ENCODE results near the gene BCAN.
"Not testable (repeated sequence)": the region's sequence is repeated elsewhere in the genome, so short reads cannot be mapped to it uniquely, and the experiment has no call there.

BCAN gene

GRCh38 chr1:156616463-156616862, 25.5 kb upstream of the BCAN start:
- DNase-seq, result peak; percentile 25

GRCh38 chr1:156618853-156619581, 22.9 kb upstream of the BCAN start, which contains the start of gene HAPLN2:
Gene HAPLN2 (plus strand): TSS chr1:156619415. CDS start chr1:156623491, 4,076 bp downstream.
- DNase-seq, result peak; percentile 16

GRCh38 chr1:156619582-156619955, 22.3 kb upstream of the BCAN start:
- no peak for DNase-seq

- DNase-seq, result no peak
These were observed 19.2 kb upstream of the BCAN start for GRCh38 chr1:156622581-156623297.

- DNase-seq, result peak; percentile 45
These were observed 17.7 kb upstream of the BCAN start for GRCh38 chr1:156623946-156624813.

- DNase-seq, result no peak
These were observed 17.0 kb upstream of the BCAN start for GRCh38 chr1:156624814-156625435.

GRCh38 chr1:156625436-156626078, 16.4 kb upstream of the BCAN start:
- peak; percentile 47 for DNase-seq

GRCh38 chr1:156626079-156626438, 15.9 kb upstream of the BCAN start:
- no peak for DNase-seq

GRCh38 chr1:156627313-156627880, 14.5 kb upstream of the BCAN start:
- DNase-seq, result peak; percentile 20

- DNase-seq, result no peak
These were observed 12.0 kb upstream of the BCAN start for GRCh38 chr1:156629823-156630449.

- DNase-seq, result not testable (repeated sequence)
These were observed 10.8 kb upstream of the BCAN start for GRCh38 chr1:156631152-156631551.

GRCh38 chr1:156632355-156632754, 9.6 kb upstream of the BCAN start:
- DNase-seq, result no peak

- DNase-seq, result no peak
These were observed 3.5 kb upstream of the BCAN start for GRCh38 chr1:156638189-156638985.

- no peak for DNase-seq
These were observed 2.3 kb upstream of the BCAN start for GRCh38 chr1:156639601-156640101.

GRCh38 chr1:156640842-156641706, 843 bp upstream of the BCAN start:
- no peak for DNase-seq

- DNase-seq, result no peak
These were observed 540 bp downstream of the BCAN start for GRCh38 chr1:156642265-156643048.

GRCh38 chr1:156643049-156643777, 1.3 kb downstream of the BCAN start:
- DNase-seq, result no peak

- no peak for DNase-seq
These were observed 1.8 kb downstream of the BCAN start for GRCh38 chr1:156643778-156644092.

Measured in NCI-H1092 treated with DMSO at 0.1 percent for 48 hours (cell line).